Measurements from ENCODE around the gene KCNK2. TPM values are rescaled to one million over a fixed set of nuclear protein-coding genes. Genes with fewer than 3 reads are reported as not detected.

The KCNK2 gene
- polyA plus RNA-seq, 3 donors, result not detected

DNA sequence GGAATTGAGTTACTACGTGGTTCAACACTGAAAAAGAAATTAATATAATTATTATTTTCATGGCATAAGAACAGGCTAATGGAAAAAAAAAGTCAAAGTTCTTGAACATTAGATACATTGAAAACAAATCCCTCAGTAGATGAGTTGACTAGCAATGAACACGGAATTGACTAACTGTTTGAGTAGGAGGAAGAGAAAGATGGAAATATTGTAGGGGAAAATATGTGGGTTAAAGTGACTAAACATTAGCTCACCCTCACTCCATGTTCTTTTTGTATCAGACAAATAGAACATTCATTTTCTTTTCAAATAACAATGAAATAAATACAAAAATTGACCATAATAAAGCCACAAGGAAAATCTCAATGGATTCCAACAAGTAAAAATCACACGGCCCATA lies 84.3 kb downstream of the KCNK2 start:
- H4K20me1 ChIP-seq (ENCODE audit: insufficient read depth, low read length), result no peaks in the 10 kb centered on the region
- H3K27ac ChIP-seq (ENCODE audit: low read depth in 1 of 2, low read length in 2 of 2), result no peak overlapping the region
- Mint-ChIP-seq H3K9me3 (peaks cover 1 to 14% (median 8%) of the 10 kb centered on the region in 7 donors), H3K36me3 (no peaks in the 10 kb centered on the region), H3K27ac (no peak overlapping the region), H3K4me1 (no peaks in the 10 kb centered on the region), H3K4me3 (no peak overlapping the region), H3K27me3 (ENCODE audit: low read depth in 3 of 3) (peaks cover 0 to 3% (median 0%) of the 10 kb centered on the region in 3 donors)
- no peaks in the 10 kb centered on the region for H3K4me1 ChIP-seq (ENCODE audit: control insufficient read depth in 1 of 2, insufficient read depth in 2 of 2, low read length in 2 of 2)
- H3K9me3 ChIP-seq (replicated peaks in 1 of 2; ENCODE audit: control insufficient read depth in 1 of 2, insufficient read depth in 1 of 2, low read length in 2 of 2), result peaks cover 0 to 11% of the 10 kb centered on the region in 2 donors
- no CpG with 5 or more reads among the region's 3 CpGs for WGBS (ENCODE audit: insufficient coverage)
- TF ChIP-seq, protein P1, sequence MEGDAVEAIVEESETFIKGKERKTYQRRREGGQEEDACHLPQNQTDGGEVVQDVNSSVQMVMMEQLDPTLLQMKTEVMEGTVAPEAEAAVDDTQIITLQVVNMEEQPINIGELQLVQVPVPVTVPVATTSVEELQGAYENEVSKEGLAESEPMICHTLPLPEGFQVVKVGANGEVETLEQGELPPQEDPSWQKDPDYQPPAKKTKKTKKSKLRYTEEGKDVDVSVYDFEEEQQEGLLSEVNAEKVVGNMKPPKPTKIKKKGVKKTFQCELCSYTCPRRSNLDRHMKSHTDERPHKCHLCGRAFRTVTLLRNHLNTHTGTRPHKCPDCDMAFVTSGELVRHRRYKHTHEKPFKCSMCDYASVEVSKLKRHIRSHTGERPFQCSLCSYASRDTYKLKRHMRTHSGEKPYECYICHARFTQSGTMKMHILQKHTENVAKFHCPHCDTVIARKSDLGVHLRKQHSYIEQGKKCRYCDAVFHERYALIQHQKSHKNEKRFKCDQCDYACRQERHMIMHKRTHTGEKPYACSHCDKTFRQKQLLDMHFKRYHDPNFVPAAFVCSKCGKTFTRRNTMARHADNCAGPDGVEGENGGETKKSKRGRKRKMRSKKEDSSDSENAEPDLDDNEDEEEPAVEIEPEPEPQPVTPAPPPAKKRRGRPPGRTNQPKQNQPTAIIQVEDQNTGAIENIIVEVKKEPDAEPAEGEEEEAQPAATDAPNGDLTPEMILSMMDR (IDR thresholded peaks at IDR 0.05), result no peak
- H3K36me3 ChIP-seq (replicated peaks in 1 of 2; ENCODE audit: control insufficient read depth in 1 of 2, insufficient read depth in 2 of 2, low read length in 2 of 2), result no peaks in the 10 kb centered on the region
- no peaks in the 10 kb centered on the region for H3K79me2 ChIP-seq (ENCODE audit: insufficient read depth, low read length)
- DNase-seq, result no peak
- no peak overlapping the region for H3K9ac ChIP-seq (ENCODE audit: insufficient read depth, low read length, poor library complexity, severe bottlenecking)
- H2AFZ ChIP-seq (ENCODE audit: insufficient read depth, low read depth, low read length, poor library complexity, severe bottlenecking), result no peak overlapping the region
- intact Hi-C loops (cut with micrococcal nuclease), result no loop called here
- no peaks in the 10 kb centered on the region for H3K27me3 ChIP-seq (ENCODE audit: control insufficient read depth in 2 of 2, insufficient read depth in 2 of 2, low read length in 2 of 2)
- no peak overlapping the region for H3K4me3 ChIP-seq (replicated peaks in 1 of 3; ENCODE audit: low read depth in 2 of 3, low read length in 3 of 3)
- no peak overlapping the region for H3K4me2 ChIP-seq (replicated peaks; ENCODE audit: extremely low read depth, low read length, poor library complexity, severe bottlenecking)

DNA sequence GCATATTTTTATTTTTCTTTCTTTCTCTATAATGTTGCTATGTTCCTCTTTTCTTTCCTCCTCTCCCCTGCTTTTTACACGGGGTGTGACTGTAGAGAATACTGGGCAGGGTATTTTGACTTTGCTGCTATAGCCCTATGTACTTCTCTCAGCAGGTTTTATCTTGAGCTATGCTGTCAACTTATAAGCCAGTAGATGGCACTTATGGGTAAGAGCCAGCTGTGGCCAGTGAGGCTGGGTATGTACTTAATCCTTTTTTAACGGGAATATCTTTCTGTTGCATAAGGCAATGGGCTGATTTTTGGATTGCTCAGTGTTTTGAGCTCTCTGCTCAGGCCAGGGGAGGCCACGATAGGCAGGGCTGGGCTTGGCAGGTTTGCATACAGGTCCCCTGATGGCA lies 99.0 kb downstream of the KCNK2 start:
- Histone ChIP-seq H2AFZ (ENCODE audit: insufficient read depth, low read depth, low read length, poor library complexity, severe bottlenecking) (no peak overlapping the region), H3K4me2 (replicated peaks; ENCODE audit: extremely low read depth, low read length, poor library complexity, severe bottlenecking) (no peak overlapping the region), H3K9ac (ENCODE audit: insufficient read depth, low read length, poor library complexity, severe bottlenecking) (no peak overlapping the region), H3K4me1 (ENCODE audit: control insufficient read depth in 1 of 2, insufficient read depth in 2 of 2, low read length in 2 of 2) (no peaks in the 10 kb centered on the region), H4K20me1 (ENCODE audit: insufficient read depth, low read length) (no peaks in the 10 kb centered on the region), H3K27me3 (ENCODE audit: control insufficient read depth in 2 of 2, insufficient read depth in 2 of 2, low read length in 2 of 2) (no peaks in the 10 kb centered on the region), H3K9me3 (replicated peaks in 1 of 2; ENCODE audit: control insufficient read depth in 1 of 2, insufficient read depth in 1 of 2, low read length in 2 of 2) (peaks cover 14 to 18% of the 10 kb centered on the region in 2 donors), H3K79me2 (ENCODE audit: insufficient read depth, low read length) (no peaks in the 10 kb centered on the region), H3K36me3 (replicated peaks in 1 of 2; ENCODE audit: control insufficient read depth in 1 of 2, insufficient read depth in 2 of 2, low read length in 2 of 2) (no peaks in the 10 kb centered on the region), H3K4me3 (replicated peaks in 1 of 3; ENCODE audit: low read depth in 2 of 3, low read length in 3 of 3) (no peak overlapping the region), H3K27ac (ENCODE audit: low read depth in 1 of 2, low read length in 2 of 2) (no peak overlapping the region)
- H3K27ac Mint-ChIP-seq, result no peak overlapping the region
- H3K9me3 Mint-ChIP-seq, result peaks cover 3 to 14% (median 8%) of the 10 kb centered on the region in 7 donors
- no peak for DNase-seq
- H3K27me3 Mint-ChIP-seq (ENCODE audit: low read depth in 3 of 3), result peaks cover 0 to 2% (median 1%) of the 10 kb centered on the region in 3 donors
- no peak overlapping the region for H3K4me3 Mint-ChIP-seq
- no peaks in the 10 kb centered on the region for H3K4me1 Mint-ChIP-seq
- H3K36me3 Mint-ChIP-seq, result no peaks in the 10 kb centered on the region
- TF ChIP-seq, protein P1 (IDR thresholded peaks at IDR 0.05), result no peak
- intact Hi-C loops (cut with micrococcal nuclease), result no loop called here
- 73% methylated on average over 2 of the region's 3 CpGs for WGBS (ENCODE audit: insufficient coverage)

All from CD14-positive monocyte (primary cell).